LNCAP (cell line): ENCODE results near the gene SPC25.

ENCODE experiments used
- CTCF ChIP-seq: fragments of 450-650 bp; IDR thresholded peaks from 2 replicates; pipeline ENCODE4 v1.5.1; 2017; ENCODE audit warnings: mild to moderate bottlenecking

SPC25 gene

DNA sequence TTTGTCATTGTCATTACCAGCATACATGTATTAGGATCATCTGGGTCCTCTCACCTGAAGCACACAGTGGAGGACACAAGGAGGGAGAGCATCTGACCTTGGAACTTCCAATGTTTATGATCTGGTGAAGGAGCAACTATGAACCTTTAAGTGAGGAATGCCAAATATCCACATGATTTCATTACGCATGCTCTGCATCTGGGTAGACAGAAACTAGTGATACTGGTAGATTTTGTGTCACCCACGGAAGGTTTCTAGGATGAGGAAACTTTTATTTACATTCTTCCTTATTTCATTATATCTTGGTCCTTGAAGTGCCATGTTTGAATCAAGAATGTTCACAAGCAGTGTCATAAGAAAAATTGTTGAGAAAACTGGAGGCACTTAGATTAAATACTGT, 32.1 kb downstream of the SPC25 start:
- no peak for TF ChIP-seq CTCF

- no peak for TF ChIP-seq CTCF
Measured at GRCh38 chr2:168855601-168856000, 34.6 kb downstream of the SPC25 start.

GRCh38 chr2:168854651-168855050, 35.6 kb downstream of the SPC25 start:
- TF ChIP-seq CTCF = no peak

DNA sequence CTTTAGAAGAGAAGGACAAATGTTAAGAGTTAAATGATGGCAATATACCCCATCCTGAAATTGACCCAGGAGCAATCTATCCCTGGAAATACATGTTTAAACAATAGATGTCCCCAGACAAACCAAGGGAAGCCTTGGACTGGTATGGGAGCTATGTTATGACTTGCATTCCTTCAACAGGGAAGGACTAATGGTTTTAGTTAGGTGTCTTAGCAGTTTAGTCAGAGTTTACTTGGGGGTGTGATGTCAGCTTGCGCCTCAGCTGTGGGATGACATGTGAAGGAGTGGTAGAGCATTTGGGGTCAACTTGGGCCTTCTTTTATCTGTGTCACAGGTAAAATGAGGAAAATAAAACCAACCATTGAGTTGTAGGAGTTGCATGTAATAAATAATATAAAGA, 36.8 kb downstream of the SPC25 start:
- no peak for TF ChIP-seq CTCF

DNA sequence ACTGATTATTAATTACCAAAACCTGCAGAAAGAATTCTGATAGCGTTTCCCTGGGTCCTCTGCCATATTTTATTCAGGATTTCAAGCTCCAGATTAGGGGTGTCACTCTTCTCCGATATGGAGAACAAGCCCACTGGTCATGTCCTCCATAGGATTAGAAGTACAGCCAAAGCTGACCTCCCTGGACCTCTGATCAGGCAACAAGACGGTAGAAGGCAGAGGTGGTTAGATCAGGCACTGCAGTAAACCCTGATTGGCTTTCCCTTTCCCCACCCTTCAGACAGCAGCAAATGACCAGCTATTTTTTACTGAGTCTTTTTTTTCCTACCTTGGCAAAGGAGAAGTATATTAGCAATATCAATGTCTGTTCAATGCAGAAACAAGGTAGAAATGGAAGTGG, 37.7 kb downstream of the SPC25 start:
- no peak for TF ChIP-seq CTCF

DNA sequence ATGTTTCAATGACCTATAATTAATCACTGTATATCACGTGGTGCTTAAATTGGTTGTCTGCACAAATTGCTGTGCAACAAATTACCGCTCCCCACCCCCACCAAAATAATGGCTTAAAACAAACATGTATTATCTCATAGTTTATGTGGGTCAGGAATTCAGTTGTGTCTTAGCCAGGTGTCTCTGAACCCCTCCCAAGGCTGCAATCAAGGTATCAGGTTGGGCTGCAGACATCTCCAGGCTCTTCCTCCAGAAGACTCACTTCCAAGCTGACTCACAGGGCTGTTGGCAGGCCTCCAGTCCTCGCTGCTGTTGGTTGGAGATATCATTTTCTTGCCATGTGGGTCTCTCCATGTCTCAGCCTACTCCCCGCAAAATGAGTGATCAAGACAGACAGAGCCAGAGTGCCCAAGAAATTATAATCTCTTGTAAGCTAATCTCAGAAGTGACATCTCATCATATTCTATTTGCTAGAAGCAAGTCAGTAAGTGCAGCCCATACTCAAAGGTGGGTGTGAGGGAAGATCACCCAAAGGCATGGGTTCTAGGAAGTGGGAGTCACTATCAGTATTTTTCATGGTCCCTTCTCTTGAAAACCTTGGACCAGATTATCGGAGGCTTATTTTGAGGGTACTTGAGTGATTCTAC, 38.4 kb downstream of the SPC25 start:
- no peak for TF ChIP-seq CTCF

- no peak for TF ChIP-seq CTCF
Measured at GRCh38 chr2:168850846-168851245, 39.4 kb downstream of the SPC25 start.

DNA sequence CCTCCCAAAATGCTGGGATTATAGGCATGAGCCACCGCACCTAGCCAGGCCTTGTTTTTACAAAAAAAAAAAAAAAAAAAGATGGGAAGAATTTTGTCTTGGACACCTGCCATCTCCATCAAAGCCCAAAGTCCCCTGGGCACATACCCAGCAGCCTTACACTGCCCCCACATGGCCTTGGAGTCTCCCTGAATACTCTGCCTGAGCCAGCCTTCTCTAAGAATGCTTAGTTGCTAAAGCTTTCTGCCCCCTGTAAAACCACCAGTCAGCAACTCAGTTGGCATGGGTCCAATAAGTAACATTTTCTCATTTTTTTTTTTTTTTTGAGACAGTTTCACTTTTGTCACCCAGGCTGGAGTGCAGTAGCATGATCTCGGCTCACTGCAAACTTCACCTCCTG, 40.6 kb downstream of the SPC25 start:
- no peak for TF ChIP-seq CTCF
